ENCODE data around the gene ITPKB.

GRCh38 chr1:226787638-226788037 lies 48.6 kb upstream of the ITPKB start:
- no peak for TF ChIP-seq CTCF (IDR thresholded peaks at IDR 0.05)
- no peak for TF ChIP-seq EZH2phosphoT487 (IDR thresholded peaks at IDR 0.05)
